ENCODE measurements around the gene CA5A. TPM values are rescaled to one million over a fixed set of nuclear protein-coding genes. Genes with fewer than 3 reads are reported as not detected.

CA5A gene
- total and polyA plus RNA-seq, 2 of the 13 experiments (the other 11 are each of a cell fraction or from before 2014, with no cell fraction given): 66.8 to 106 TPM

DNA sequence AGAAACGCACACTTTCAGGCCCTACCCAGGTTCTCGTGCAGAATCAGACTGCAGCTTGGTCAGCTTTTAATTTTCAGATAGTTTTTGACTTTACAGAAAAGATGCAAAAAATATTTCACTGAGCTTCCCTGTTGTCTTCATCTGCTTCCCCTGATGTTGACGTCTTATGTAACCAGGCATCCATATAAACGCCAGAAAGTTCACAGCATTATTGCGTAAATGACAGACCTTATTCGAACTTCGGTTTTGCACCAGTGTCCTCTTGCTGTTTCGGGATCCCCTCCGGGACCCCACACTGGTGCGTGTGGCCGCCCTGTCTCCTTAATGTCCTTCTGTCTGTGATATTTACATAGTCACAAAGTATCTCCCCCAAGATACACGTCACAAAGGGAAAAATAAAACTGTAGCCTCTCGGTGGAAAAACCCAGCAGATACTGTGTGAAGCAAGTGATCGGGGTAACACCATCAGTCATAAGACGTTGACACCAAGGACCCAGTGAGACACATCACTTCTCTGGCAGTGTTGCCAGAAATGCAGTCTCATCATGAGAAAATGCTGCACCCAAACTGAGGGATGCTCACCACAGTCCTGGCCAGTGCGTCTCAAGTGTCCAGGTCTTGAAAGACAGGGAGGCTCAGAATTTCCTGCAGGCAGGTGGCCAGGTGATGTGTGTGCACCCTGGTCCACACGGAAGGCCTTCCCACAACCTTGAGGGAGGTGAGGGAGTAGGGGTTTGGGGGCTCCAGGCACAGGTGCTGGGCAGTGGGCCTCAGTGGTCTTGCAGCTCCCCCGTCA lies 19.2 kb upstream of the CA5A start (continued):
- TF ChIP-seq RBM22 (optimal IDR thresholded peaks at IDR 0.05; ENCODE audit: low read length) (peak; percentile 29), ATM (IDR thresholded peaks at IDR 0.05; ENCODE audit: borderline replicate concordance) (no peak), ZNF883 (CRISPR knock-in tag; IDR thresholded peaks at IDR 0.05; ENCODE audit: not compliant biosample characterization) (peak; percentile 36), CREB1 (IDR thresholded peaks at IDR 0.05) (no peak), CREB1 (CRISPR knock-in tag; IDR thresholded peaks at IDR 0.05) (no peak), RARA (CRISPR knock-in tag; IDR thresholded peaks at IDR 0.05) (no peak), KMT2B (CRISPR knock-in tag; IDR thresholded peaks at IDR 0.05) (no peak), ZNF772 (CRISPR knock-in tag; IDR thresholded peaks at IDR 0.05) (no peak), ZC3H4 (CRISPR knock-in tag; IDR thresholded peaks at IDR 0.05; ENCODE audit: borderline replicate concordance) (peak; percentile 35; the same call in 1 of the 2 replicates), NFIB (CRISPR knock-in tag; IDR thresholded peaks at IDR 0.05; ENCODE audit: borderline replicate concordance) (no peak), SNRNP70 (IDR thresholded peaks at IDR 0.05; ENCODE audit: low read depth, low read length) (no peak), ZNF720 (CRISPR knock-in tag; IDR thresholded peaks at IDR 0.05) (no peak), SMARCC2 (IDR thresholded peaks at IDR 0.05) (no peak), FOXP1 (IDR thresholded peaks at IDR 0.05) (no peak), FOXP1 (CRISPR knock-in tag; IDR thresholded peaks at IDR 0.05) (no peak), DMAP1 (CRISPR knock-in tag; IDR thresholded peaks at IDR 0.05) (no peak), CHCHD3 (CRISPR knock-in tag; IDR thresholded peaks at IDR 0.05) (0 out of 2 replicates have a peak, but pooled peaks have one; percentile 39), SPEN (CRISPR knock-in tag; IDR thresholded peaks at IDR 0.05; ENCODE audit: low read depth) (no peak)
- TF ChIP-seq, protein P1, sequence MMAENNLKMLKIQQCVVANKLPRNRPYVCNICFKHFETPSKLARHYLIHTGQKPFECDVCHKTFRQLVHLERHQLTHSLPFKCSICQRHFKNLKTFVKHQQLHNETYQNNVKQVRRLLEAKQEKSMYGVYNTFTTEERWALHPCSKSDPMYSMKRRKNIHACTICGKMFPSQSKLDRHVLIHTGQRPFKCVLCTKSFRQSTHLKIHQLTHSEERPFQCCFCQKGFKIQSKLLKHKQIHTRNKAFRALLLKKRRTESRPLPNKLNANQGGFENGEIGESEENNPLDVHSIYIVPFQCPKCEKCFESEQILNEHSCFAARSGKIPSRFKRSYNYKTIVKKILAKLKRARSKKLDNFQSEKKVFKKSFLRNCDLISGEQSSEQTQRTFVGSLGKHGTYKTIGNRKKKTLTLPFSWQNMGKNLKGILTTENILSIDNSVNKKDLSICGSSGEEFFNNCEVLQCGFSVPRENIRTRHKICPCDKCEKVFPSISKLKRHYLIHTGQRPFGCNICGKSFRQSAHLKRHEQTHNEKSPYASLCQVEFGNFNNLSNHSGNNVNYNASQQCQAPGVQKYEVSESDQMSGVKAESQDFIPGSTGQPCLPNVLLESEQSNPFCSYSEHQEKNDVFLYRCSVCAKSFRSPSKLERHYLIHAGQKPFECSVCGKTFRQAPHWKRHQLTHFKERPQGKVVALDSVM (CRISPR knock-in tag; IDR thresholded peaks at IDR 0.05): no peak
- TF ChIP-seq, protein P2, sequence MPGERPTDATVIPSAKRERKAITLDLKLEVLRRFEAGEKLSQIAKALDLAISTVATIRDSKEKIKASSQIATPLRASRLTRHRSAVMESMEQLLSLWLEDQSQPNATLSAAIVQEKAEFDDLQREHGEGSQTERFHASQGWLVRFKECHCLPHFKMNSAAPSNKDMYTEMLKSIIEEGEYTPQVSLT (CRISPR knock-in tag; IDR thresholded peaks at IDR 0.05; ENCODE audit: borderline replicate concordance, low read depth): no peak
- TF ChIP-seq, protein P3, sequence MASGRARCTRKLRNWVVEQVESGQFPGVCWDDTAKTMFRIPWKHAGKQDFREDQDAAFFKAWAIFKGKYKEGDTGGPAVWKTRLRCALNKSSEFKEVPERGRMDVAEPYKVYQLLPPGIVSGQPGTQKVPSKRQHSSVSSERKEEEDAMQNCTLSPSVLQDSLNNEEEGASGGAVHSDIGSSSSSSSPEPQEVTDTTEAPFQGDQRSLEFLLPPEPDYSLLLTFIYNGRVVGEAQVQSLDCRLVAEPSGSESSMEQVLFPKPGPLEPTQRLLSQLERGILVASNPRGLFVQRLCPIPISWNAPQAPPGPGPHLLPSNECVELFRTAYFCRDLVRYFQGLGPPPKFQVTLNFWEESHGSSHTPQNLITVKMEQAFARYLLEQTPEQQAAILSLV (CRISPR knock-in tag; IDR thresholded peaks at IDR 0.05; ENCODE audit: borderline replicate concordance): no peak
